ENCODE measurements around the gene POU2F3.

The POU2F3 gene

GRCh38 chr11:120293038-120293800, 53.3 kb downstream of the POU2F3 start:
- no peak for DNase-seq

- DNase-seq, result no peak
These were observed 54.2 kb downstream of the POU2F3 start for GRCh38 chr11:120294096-120294495.

GRCh38 chr11:120295099-120295498, 55.2 kb downstream of the POU2F3 start:
- DNase-seq, result no peak

- no peak for DNase-seq
These were observed 56.6 kb downstream of the POU2F3 start for GRCh38 chr11:120296554-120296953.

GRCh38 chr11:120298461-120298860, 58.5 kb downstream of the POU2F3 start:
- no peak for DNase-seq

- no peak for DNase-seq
These were observed 62.3 kb downstream of the POU2F3 start for GRCh38 chr11:120302001-120302805.

- DNase-seq, result peak; percentile 48
These were observed 63.2 kb downstream of the POU2F3 start for GRCh38 chr11:120303004-120303637.

- DNase-seq, result no peak
These were observed 64.6 kb downstream of the POU2F3 start for GRCh38 chr11:120304526-120304925.

- DNase-seq, result no peak
These were observed 65.3 kb downstream of the POU2F3 start for GRCh38 chr11:120305286-120305685.

GRCh38 chr11:120306519-120307242, 66.7 kb downstream of the POU2F3 start:
- DNase-seq, result no peak

GRCh38 chr11:120307476-120307875, 67.5 kb downstream of the POU2F3 start:
- DNase-seq, result no peak

GRCh38 chr11:120308081-120308480, 68.1 kb downstream of the POU2F3 start:
- no peak for DNase-seq

GRCh38 chr11:120310870-120311269, 70.9 kb downstream of the POU2F3 start:
- DNase-seq, result no peak

GRCh38 chr11:120314861-120315260, 74.9 kb downstream of the POU2F3 start:
- no peak for DNase-seq

GRCh38 chr11:120316880-120317688, 77.1 kb downstream of the POU2F3 start:
- no peak for DNase-seq

GRCh38 chr11:120317689-120318480, 77.9 kb downstream of the POU2F3 start:
- DNase-seq, result no peak

- no peak for DNase-seq
These were observed 79.0 kb downstream of the POU2F3 start for GRCh38 chr11:120318906-120319305.

- DNase-seq, result no peak
These were observed 85.2 kb downstream of the POU2F3 start, which contains the start of gene TLCD5 for GRCh38 chr11:120324932-120325810. TSS of gene TLCD5 (plus strand) at chr11:120325299. CDS start at chr11:120327442, 2,143 bp downstream.

- no peak for DNase-seq
These were observed 86.3 kb downstream of the POU2F3 start for GRCh38 chr11:120326228-120326627.

GRCh38 chr11:120326845-120327281, 86.9 kb downstream of the POU2F3 start:
- no peak for DNase-seq

All from CD4-positive, alpha-beta T cell treated with Interleukin-15 for 1 hour (primary cell).